ENCODE data around the gene C2CD4C.
"Not testable (repeated sequence)": the region's sequence is repeated elsewhere in the genome, so short reads cannot be mapped to it uniquely, and the experiment has no call there.

C2CD4C gene, protein sequence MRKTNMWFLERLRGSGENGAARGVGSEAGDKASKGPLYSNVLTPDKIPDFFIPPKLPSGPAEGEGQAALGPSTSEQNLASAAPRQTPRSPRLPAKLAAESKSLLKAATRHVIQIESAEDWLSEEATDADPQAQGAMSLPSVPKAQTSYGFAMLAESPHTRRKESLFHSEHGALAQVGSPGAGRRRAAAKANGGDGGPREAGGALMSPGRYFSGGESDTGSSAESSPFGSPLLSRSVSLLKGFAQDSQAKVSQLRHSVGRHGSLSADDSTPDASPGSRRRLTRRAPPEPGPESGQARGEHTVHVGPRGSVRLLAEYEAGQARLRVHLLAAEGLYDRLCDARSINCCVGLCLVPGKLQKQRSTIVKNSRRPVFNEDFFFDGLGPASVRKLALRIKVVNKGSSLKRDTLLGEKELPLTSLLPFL

DNA sequence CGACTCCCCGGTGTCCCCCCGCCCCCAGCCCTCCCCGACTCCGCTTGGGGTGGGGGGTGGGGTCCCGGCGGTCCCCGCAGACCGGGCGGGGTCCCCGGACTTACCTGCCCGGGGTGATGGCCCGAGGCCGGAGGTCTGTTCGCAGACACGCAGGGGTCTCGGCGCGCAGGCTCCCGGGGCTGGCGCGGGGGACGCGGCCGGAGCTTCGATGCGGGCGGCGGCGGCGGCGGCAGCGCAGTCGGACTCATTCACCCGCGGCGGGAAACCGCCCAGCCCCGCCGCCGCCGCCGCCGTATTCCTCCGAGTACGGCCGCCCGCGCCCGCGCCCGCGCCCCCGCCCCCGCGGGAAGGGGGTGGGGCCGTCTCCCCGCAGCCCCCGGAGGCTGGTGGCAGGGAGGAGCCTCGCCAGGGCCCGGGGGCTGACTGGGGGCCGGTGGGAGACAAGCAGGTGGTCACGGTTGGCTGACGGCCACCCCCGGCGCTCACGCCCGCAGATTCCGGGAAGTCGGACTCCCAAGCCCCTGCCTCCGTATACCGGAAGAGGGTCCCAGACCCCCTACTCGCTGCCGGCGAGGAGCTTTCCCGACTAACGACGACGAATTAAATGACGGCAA lies at the start of gene C2CD4C:
C2CD4C (minus strand) TSS at position 246 of the 614 bp plus-strand sequence. CDS start 786 bp downstream, outside the sequence.
- DNase-seq: no peak

DNA sequence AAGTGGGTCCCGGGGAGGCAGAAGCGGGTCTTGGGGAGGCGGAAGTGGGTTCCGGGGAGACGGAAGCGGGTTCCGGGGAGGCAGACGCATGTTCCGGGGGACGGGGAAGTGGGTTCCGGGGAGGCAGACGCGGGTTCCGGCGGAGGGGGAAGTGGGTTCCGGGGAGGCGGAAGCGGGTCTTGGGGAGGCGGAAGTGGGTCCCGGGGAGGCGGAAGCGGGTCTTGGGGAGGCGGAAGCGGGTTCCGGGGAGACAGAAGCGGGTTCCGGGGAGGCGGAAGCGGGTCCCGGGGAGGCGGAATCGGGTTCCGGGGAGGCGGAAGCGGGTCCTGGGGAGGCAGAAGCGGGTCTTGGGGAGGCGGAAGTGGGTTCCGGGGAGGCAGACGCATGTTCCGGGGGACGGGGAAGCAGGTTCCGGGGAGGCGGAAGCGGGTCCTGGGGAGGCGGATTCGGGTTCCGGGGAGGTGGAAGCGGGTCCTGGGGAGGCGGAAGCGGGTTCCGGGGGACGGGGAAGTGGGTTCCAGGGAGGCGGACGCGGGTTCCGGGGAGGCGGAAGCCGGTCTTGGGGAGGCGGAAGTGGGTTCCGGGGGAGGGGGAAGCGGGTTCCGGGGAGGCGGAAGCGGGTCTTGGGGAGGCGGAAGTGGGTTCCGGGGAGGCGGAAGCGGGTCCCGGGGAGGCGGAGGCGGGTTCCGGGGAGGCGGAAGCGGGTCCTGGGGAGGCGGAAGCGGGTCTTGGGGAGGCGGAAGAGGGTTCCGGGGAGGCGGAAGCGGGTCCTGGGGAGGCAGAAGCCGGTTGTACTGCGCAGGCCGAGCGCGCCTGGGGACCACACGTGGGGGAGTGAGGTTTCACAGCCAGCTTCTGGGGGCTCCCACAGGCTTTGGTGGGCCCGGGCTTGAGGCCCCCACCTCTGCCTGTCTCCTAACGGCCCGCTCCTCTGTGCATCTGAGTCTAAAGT lies 49.4 kb upstream of the C2CD4C start:
- no peak for DNase-seq

DNA sequence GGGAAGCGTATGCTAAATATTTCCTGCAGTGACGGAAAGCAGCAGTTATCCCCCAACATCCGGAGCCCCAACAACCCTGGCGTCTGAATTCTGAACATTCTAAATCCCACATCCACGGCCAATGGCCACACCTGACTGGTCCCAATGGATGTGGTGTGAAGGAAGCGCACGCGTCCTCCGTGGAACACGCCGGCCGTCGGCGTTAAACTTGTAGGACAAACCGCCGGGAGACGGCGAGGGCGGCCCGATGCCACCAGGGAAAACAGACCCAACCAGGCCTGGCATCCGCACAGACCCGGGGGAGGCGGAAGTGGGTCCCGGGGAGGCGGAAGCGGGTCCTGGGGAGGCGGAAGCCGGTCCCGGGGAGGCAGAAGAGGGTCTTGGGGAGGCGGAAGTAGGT lies 48.7 kb upstream of the C2CD4C start:
- DNase-seq: no peak

DNA sequence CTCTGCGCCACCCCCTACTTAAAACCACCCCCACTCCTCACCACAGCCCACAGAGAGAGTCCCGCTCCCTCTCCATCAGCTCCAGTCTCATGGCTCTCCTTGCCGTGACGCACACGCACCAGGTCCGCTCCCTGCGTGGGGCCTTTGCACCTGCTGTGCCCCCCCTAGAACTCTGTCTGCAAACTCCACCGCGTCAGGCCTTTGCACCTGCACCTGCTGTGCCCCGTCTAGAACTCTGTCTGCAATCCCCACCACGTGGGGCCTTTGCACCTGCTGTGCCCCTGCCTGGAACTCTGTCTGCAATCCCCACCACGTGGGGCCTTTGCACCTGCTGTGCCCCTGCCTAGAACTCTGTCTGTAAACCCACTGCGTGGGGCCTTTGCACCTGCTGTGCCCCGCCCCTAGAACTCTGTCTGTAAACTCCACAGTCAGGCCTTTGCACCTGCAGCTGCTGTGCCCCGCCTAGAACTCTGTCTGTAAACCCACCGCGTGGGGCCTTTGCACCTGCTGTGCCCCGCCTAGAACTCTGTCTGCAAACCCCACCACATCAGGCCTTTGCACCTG lies 47.7 kb upstream of the C2CD4C start:
- DNase-seq: no peak

DNA sequence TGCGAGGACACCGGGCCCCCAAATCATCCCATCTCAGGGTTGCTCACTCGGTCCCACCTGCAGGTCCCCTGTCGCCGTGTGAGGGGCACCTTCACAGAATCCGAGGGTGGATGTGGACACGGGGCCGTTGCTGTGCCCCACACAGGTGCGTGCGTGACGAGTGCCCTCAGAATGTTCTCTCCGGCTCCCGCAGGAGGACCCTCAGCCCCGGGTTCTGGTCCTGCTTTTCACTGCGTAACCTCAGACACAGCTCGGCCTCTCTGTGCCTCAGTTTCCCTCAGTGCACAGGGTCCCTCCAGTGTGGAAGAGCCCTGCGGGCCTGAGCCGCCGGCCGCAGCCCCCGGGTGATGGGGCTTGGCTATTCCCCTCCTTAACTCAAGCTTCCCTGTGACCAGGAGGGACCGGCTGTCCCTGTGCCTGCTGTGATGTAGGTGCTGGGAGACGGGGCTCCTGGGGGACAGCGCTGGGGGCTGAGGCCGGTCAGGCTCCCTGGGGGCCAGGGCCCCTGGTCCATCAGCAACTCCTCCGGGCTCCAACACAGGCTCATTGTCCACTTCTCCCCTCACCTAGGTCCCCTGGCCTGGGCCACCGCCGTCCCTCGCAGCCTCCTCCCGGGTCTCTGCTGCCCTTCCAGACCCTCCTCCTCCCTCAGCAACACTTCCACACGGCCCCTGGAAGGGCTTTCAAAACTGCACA lies 47.1 kb upstream of the C2CD4C start:
- no peak for DNase-seq

DNA sequence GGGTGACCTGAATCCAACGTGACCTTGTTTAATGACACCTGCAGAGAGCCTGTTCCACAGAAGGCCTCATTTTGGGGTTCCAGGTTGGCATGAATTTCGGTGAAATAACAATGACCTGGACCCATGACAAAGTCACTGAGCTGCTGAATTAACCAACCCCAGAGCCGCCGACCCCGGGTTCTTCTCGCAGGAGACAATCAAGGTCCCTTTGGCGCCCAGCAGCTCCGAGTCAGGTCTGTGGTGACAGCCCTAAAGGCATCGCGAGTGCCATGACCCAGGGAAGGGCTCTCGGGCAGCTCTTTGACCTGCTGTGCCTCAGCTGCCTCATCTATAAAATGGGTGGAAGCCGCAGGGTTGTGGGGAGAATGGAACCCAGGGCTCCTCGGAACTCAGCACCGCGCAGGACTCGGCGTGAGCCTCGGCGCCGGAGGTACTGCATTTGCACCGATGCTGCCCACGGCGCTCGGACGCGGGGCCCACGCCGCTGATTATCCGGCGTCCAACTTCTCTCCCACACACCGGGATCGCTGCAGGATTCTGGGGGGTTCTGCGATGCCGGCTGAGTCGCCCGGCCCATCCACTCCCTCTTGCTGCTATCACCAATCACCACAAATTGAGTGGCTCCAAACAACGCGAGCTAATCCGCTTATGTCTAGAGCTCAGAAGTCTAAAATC lies 46.2 kb upstream of the C2CD4C start:
- DNase-seq: no peak

DNA sequence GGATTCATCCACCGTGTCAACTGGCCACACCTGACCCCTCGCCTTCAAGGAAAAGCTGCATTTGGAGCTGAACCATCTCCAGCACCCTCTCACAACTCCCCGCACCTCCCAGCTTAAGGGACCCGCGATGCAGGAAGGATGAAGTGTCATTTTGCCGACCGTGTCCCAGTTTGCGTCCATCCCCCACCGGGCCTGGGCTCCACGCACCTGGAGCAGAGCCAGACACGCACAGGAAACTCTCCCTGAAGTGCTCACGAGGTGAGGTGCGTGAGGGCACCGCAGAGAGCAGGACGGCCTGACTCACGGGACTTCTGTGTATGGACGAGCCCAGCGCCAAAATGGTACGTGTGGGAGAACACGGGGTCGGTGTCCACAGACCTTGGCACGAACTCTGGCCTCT lies 44.7 kb upstream of the C2CD4C start:
- no peak for DNase-seq

DNA sequence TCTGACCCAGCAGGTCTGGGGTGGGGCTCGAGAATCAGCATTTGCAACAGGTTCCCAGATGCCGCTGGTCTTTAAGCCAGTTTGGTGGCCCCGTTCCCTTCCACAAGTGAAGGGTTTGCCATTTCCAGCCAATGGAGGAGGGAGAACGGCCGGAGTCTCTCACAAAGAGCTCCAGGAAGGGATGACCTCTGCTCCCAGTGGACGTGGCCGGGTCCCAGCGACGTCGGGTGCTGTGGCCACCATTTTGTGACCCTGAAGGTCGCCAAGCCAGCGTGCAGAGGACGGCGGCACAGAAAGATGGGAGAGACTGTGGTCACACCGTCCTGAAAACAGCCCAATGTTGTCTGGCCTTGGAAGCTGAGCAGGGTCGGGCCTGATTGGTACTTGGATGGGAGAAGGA lies 43.9 kb upstream of the C2CD4C start:
- DNase-seq: no peak

DNA sequence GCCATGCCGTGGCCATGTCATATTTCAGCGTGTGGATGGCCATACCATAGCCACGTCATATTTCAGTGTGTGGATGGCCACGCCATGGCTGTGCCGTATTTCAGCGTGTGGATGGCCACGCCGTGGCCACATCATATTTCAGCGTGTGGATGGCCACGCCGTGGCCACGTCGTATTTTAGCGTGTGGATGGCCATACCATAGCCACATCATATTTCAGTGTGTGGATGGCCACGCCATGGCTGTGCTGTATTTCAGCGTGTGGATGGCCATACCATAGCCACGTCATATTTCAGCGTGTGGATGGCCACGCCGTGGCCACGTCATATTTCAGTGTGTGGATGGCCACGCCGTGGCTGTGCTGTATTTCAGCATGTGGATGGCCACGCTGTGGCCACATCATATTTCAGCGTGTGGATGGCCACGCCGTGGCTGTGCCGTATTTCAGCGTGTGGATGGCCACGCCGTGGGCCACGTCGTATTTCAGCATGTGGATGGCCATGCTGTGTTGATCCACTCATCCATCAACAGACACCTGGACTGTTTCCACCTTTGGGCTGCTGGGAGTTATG lies 42.0 kb upstream of the C2CD4C start:
- not testable (repeated sequence) for DNase-seq

DNA sequence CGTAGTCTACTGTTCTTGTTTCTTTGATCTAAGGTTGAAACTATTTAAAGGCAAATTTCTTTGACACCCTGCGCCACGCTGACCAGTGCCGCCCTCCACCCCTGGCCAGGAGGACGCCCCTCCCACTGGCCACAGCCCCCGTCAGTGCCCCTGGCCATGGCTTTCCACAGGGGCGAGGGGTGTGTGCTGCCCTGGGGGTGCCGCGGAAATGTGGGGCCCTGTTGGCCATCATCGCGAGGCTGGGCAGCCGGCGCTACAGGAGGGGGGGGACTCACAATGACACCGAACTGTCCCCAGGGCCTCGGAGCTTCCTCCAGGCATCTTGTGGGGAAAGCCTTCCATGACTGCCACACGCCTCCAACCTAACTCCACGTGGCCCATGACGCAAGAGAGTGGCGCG lies 41.0 kb upstream of the C2CD4C start:
- no peak for DNase-seq

DNA sequence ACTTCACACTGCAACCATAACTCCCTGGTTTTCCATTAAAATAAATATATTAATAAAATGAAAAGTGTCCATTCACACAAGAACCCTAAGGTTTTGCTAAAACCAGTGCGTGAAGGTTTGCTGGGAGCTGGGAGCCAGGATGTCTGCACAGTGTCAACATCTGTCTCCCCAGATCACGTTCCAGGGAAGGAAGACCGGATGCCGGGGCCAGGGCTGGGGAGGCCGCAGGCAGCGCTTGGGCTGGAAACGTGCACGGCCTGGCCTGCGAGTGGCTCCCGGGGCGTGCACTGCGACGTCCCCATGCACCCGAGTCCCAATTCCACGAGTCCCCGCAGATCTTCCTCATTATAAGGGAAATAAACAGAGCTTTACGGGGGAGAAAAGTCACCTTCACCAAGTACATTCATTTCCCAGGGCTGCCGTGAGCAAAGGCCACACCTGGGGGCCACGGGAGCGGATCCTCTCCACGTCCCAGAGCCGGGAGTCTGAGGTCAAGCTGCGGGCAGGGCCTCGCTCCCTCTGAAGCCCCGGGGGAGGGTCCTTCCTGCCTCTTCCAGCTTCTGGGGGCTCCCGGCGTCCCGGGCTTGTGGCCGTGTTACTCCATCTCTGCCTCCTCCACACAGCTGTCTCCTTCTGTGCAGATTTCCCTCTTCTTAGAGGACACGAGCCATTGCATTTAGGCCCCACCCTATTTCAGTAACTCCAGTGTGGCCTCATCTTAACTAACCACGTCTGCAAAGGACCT lies 39.0 kb upstream of the C2CD4C start:
- DNase-seq: no peak

DNA sequence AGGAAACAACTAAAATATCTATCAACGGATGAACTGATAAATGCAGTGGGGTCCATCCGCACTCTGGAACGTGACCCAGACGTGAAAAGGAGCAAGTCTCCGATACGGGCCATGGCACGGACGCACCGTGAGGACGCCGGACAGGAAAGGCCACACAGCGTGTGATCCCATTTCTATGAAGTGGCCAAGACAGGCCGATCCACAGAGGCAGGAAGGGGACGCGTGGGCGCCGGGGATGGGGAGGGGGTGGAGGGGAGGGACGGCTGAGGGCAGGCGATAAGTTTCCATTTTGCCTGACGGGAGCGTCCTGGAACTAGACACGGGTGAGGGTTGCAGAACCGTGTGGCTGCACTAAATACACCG lies 38.1 kb upstream of the C2CD4C start:
- no peak for DNase-seq

DNA sequence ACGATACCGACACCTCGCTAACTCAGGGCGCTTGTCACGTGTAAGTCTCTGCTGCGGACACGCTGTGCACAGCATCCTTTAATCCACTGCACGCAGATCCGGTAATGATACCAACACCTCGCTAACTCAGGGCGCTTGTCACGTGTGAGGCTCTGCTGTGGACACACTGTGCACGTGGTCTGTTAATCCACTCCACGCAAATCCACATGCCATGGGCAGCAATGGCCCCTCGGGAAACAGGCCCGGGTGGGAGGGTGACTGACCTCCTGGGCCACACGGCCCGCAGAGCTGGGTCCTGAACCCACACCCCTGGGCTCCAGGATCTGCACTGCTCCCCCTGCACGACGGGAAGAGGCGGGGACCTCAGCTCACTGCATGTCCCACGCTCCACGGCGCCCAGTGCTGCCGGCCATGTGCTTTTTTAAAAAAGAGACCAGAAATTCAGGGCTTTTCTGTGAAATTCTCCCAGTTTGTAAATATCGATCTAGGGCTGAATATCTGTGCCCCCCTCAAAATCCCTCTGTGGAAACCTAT lies 35.8 kb upstream of the C2CD4C start:
- DNase-seq: no peak

DNA sequence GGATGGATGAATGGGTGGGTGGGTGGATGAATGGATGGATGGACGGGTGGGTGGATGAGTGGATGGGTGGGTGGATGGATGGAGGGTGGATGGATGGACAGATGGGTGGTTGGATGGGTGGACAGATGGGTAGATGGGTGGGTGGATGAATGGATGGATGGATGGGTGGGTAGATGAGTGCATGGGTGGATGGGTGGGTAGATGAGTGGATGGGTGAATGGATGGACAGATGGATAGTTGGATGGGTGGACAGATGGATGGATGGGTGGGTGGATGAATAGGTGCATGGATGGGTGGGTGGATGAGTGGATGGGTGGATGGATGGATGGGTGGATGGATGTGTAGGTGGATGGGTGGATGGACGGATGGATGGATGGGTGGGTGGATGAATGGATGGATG lies 34.1 kb upstream of the C2CD4C start:
- no peak for DNase-seq

DNA sequence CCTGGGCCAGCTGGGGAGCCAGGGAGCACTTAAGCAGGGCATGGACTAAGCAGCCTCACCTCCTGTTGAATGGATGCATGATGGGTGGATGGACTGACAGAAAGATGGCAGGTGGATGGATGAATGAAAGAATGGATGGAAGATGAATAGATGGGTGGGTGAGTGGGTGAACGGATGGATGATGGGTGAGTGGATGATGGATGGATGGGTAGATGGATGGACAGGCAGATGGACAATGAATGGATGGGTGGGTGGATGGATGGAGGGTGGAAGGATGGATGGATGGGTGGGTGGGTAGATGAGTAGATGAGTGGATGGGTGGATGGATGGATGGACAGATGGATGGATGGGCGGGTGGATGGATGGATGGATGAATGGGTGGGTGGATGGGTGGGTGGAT lies 33.1 kb upstream of the C2CD4C start:
- no peak for DNase-seq

DNA sequence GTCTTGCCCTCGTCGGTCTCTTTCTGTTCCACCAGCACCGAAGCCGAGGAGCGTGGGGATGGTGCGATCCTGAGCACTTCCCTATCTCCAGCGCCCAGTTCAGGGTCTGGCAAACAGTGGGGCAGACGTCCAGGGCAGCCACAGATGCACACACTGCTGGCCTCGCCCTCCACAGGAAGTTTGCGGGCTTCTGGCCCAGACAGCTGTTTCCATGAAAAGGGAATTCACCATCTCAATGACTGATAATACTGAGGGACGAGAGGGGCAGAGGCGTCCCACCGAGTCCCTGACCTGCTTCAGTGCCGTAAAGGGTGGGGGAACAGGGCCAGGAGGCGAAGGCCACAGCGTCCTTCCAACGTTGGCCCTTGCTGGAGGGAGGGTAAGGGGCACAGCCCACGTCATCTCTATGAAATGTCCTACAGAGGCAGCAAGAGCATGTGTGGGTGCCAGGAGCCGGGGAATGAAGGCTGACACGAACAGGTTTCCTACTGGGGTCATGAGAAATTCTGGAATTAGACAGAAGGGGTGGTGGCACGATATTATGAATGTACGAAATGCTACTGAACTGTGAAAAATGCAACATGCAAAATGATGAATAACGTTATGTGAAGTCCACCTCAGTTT lies 32.4 kb upstream of the C2CD4C start:
- DNase-seq: no peak

DNA sequence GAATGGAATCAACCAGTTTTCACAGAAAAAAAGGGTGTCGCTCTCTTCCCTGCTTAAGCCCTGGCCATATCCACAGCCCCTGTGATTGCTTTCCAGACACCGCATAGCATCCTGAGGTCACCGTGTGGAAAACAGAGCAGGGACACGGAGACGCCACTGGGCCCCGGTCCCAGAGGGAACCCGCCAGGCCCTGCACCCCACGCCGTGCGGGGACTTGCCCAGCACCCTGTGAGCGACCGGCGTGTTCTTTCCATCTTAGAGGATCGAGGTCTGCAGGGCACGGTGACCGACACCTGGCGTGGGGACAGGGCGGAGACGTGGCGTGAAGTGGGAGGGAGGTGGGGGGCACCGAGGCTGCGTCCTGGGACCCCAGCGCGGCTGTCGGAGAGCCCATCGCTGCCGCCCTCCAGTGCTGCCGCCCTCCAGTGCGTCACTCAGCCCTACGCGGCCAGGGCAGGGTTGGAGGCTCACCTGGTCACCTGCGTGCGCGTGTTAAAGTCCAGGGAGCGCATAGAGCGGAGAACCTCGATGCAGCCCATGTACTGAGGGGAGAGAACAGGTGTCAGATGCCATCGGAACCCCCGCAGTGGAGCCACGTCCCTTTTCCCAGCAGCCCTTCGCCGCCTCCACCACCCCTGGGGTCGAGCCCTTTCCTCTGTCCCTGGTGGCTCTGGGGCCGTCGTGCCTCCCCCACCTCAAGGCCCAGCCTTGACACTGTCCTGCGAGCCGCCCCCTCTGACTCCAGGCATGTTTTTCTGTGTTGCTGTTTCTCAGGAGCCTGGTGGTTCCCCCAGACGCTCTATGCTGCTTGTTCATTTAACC lies 31.7 kb upstream of the C2CD4C start:
- no peak for DNase-seq

DNA sequence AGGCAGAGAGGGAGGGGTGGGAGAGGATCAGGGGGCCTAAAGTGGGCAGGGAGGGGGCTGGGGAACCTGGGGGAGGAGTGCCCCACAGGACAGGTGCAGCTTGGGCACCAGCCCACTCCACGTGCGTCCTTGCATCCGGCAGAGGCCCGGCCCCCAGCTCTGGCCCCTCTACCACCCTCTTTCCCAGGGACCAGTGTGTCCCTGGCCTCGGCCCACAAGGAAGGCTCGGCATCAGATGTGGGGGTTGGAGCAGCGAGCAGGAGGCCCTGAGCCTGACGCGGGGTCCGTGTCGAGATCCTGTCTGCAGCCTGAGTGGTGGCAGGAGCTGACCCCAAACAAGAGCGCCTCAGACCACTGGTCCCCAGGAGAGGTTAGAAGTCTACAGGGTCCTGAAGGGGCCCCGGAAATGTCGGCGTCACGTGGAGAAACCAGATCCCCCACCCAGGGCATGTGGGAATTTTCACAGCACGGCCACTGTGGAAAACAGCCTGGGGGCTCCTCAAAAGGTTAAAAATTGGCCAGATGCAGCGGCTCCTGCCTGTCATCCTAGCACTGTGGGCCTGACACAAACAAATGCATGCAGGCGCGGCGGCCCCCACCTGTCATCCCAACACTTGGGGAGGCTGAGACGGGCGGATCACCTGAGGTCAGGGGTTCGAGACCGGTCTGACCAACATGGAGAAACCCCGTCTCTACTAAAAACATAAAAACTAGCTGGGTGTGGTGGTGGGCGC lies 30.4 kb upstream of the C2CD4C start:
- DNase-seq: no peak
